HL-60/S4 treated with retinoic acid at 250 ng/mL for 4 days and 3 days (cell line): ENCODE results near the gene SFTPB.
"Not testable (repeated sequence)": the region's sequence is repeated elsewhere in the genome, so short reads cannot be mapped to it uniquely, and the experiment has no call there.

Experiments
- in situ Hi-C: fragments of 300-500 bp; cut with MboI; formaldehyde crosslinking; loops from 2 replicates; pipeline ENCODE4 v1.7.0; 2022; ENCODE audit warnings: low sequenced_read_pairs

The SFTPB gene

GRCh38 chr2:85660301-85660700 is 7.7 kb downstream of the SFTPB start:
- in situ Hi-C loops = not testable (repeated sequence)

GRCh38 chr2:85659324-85659981 is 8.5 kb downstream of the SFTPB start:
- in situ Hi-C loops = no loop called here

- in situ Hi-C loops = not testable (repeated sequence)
Measured at GRCh38 chr2:85657399-85657798, 10.6 kb downstream of the SFTPB start.

GRCh38 chr2:85656468-85656867 is 11.5 kb downstream of the SFTPB start:
- in situ Hi-C loops = no loop called here

DNA sequence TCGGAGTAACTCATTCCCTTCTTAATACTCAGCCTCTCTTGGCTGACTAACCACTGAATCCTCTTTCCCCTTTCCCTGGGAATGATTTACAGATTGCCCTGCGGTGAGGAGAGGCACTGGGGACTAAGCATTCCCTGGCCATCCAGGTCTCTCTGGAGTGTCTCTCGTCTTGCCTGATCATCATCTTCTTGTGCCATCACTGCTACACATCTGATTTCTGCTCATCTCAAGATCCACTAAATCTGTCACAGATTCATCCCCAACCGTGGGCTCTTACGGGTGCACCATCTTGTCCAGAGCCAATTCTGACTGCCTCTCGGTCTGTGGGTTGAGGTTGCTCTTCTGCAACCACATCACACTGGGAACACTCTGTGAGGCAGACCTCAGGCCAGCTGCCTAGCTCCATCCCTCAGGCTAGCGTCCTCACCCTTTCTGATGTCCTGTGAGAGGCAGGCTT is 12.0 kb downstream of the SFTPB start:
- in situ Hi-C loops = no loop called here

- in situ Hi-C loops = no loop called here
Measured at GRCh38 chr2:85653996-85654395, 14.0 kb downstream of the SFTPB start.

GRCh38 chr2:85652056-85652455 is 15.9 kb downstream of the SFTPB start:
- in situ Hi-C loops = no loop called here

DNA sequence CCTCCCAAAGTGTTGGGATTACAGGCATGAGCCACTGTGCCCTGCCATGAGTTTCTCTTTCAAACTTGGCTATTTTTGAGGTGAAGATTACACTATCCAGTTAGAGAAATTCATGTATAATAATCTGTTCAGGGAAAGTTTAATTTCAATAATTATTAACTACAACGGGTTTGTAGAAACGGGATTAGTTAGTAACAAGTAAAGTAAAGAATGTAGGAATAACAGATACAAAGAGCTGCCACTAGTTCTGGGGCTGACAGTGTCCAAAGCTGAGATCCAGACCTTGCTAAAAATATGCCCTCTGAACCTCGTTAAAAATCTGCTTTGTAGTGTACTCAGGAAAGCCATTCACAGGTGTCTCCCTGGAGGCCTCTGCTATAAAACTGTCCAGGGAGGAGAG is 16.9 kb downstream of the SFTPB start:
- in situ Hi-C loops = no loop called here

DNA sequence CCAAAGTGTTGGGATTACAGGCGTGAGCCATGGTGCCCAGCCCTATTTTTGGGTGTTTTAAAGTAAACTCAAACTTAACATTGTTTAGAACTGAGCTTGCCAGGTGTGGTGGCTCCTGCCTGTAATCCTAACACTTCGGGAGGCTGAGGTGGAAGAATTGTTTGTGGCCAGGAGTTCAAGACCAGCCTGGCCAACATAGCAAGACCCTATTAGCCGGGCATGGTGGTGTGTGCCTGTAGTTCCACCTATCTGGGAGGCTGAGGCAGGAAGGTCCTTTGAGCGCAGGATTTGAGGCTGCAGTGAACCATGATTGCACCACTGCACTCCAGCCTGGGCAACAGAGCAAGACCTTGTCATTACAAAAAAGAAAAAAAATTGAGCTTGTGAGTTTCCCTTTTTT is 17.5 kb downstream of the SFTPB start:
- in situ Hi-C loops = no loop called here

DNA sequence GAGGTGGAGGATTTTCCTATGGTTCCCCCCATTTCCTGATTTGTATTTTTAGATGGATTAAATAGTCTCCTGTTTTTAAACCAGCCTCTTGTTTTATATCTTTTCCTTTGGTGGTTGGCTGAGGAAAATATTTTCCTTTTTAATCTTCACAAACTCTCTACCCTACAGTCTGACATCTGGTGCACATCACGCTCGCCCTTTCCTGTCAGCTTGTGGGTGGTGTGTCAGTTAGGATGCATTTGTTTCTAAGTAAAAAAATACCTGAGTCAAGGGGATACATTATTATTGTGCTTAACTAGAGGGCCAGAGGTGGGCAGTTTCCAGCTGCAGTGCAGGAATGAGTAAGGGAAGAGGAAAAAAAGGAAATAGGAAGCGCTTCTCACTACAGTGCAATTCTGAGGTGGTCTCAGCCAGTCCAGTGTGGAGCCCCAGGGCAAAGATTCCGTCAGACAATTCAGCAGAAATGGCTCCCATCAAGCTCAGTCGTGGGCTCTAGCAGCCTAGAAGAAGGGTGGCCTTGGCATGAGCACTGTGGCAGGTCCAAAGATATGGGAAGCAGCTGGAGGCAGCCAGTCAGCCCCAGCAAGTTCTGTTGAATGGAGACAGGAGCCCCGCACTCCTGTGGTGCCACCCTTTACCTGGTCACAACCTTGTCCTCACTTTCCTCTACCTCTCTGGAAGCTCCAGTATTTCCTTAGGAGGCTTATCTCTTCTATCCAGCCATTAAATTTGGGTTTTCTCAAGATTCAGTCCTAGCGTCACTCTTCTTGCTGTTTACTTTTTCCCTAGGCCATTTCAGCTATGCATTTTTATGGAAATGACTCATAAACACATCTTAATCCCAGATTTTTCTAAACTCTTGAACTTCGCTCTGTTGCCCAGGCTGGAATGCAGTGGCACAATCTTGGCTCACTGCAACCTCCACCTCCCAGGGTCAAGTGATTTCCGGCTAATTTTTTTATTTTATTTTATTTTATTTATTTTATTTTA is 18.5 kb downstream of the SFTPB start:
- in situ Hi-C loops = no loop called here

- in situ Hi-C loops = no loop called here
Measured at GRCh38 chr2:85648619-85649018, 19.4 kb downstream of the SFTPB start.

DNA sequence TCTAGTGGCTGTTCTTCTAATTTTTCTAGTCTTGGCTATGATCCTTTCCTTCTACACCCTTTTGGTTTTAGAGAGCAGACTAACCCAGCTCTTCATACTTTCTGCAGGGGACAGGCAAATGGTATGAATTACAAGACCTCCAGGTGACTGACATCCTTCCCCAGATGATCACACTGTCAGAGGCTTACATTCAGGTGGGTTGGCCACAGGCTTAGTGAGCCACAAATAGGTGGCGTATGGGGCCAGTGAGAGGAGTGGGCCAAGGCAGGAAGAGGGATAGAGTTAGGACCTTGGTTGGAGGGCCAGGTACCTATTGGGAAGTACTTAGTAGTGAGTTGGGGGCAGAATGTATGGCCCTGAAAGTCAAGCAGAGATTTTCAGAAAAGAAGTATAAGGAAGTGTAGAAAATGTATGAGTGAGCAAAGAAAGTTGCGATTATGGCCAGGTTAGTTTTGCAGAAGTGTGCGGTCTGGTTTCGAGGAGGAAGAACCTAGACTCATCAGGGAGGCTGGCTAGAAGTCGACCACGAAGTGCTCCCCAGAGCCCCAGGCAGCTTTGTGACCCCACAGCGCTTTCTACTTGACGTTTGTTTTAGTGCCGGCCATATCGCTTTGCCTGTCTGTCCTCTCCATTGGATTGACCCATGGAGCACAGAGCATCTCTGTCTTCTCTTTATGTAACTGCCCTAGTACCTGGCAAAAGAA is 20.0 kb downstream of the SFTPB start:
- in situ Hi-C loops = no loop called here

GRCh38 chr2:85646166-85646565 is 21.8 kb downstream of the SFTPB start:
- in situ Hi-C loops = no loop called here

GRCh38 chr2:85644909-85645308 is 23.1 kb downstream of the SFTPB start:
- in situ Hi-C loops = no loop called here

DNA sequence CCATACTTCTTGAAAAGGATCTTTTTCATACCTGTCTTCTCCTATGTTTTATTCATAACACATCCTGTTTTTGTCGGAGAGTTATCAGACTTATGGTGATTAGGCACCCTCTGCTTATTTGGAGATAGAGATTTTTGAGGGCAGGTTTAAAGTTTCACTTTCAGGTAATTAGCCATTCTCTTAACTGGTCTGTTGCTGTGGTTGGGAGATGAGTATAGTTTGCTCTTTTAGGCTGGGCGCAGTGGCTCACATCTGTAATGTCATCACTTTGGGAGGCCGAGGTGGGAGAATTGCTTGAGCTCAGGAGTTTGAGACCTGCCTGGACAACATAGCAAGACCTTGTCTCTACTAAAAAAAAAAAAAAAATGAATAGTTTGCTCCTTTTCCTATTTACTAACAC is 25.3 kb downstream of the SFTPB start:
- in situ Hi-C loops = no loop called here

GRCh38 chr2:85635636-85636035 is 32.4 kb downstream of the SFTPB start:
- in situ Hi-C loops = loop anchor here (10.0 kb wide), 1 partner anchor 179 kb away; no protein-coding TSS in a partner anchor

DNA sequence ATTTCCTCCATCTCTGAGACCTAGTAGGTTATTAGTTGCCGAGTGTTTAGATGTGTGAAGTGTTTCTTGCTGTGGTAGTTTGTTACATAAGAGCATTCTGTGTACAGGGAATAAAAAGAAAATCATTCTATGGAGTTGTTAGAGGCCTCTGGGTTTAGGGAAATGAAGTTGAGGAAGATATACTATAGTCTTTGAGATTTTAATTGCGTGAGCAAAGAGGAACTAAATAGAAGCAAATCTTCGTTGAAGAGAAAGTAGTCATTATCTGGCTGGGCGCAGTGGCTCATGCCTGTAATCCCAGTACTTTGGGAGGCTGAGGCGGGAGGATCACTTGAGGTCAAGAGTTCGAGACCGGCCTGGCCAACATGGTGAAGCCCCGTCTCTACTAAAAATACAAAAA is 33.0 kb downstream of the SFTPB start:
- in situ Hi-C loops = loop anchor here (10.0 kb wide), 1 partner anchor 180 kb away; no protein-coding TSS in a partner anchor

- in situ Hi-C loops = loop anchor here (10.0 kb wide), 1 partner anchor 183 kb away; no protein-coding TSS in a partner anchor
Measured at GRCh38 chr2:85631316-85631715, 36.7 kb downstream of the SFTPB start.

DNA sequence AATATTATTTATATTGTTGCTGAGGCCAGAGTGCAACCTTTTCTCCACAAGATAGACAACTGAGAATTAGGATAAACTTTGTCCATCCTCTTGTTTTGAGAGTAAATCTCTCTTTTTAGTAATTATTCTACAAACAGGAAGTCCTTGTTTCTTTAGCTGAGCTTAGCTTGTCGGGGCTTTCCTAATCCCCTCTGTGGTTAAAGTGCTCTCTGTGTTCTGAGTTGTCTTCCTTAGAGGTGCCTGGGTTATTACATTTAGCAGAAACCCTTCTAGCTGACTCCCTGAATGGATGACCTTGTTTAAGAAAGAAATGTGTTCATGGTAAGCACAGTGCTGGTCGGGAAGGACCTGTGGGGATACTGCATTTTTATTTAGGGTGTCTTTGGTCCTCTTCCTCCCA is 39.3 kb downstream of the SFTPB start:
- in situ Hi-C loops = no loop called here

- in situ Hi-C loops = no loop called here
Measured at GRCh38 chr2:85623991-85624390, 44.0 kb downstream of the SFTPB start.

- in situ Hi-C loops = no loop called here
Measured at GRCh38 chr2:85621338-85621737, 46.7 kb downstream of the SFTPB start.
